ENCODE data around the gene ZDHHC6. TPM values are rescaled to one million over a fixed set of nuclear protein-coding genes. Genes with fewer than 3 reads are reported as not detected.

The ZDHHC6 gene
- total RNA-seq, 2 experiments from 2014 or later = 36.6 to 37.6 TPM

GRCh38 chr10:112426111-112426510 is 20.6 kb downstream of the ZDHHC6 start:
- ChIA-PET CTCF (interaction anchor here (1.1 to 1.4 kb wide), 3 partner anchors 9 to 46 kb away, joined by 4 to 9 read pairs (median 5); no protein-coding TSS in a partner anchor), POLR2A (interaction anchor here (1.6 kb wide), 1 partner anchor 18 kb away, joined by 4 read pairs; no protein-coding TSS in a partner anchor)
- H3K27me3 Mint-ChIP-seq = no peaks in the 10 kb centered on the region
- H3K4me3 Mint-ChIP-seq = no peak overlapping the region
- H3K9me3 Mint-ChIP-seq = no peaks in the 10 kb centered on the region
- intact Hi-C loops (cut with micrococcal nuclease) = no loop called here
- DNase-seq = no peak
- ATAC-seq = no peak
- H3K4me1 Mint-ChIP-seq (ENCODE audit: low read depth) = no peaks in the 10 kb centered on the region
- peaks cover 39% of the 10 kb centered on the region for H3K36me3 Mint-ChIP-seq (ENCODE audit: low read depth)
- no peak for TF ChIP-seq CTCF (IDR thresholded peaks at IDR 0.05)
- peak overlapping the region; percentile 7 for H3K27ac Mint-ChIP-seq

GRCh38 chr10:112424651-112425050 is 22.1 kb downstream of the ZDHHC6 start:
- ChIA-PET CTCF (interaction anchor here (1.1 to 1.5 kb wide), 3 partner anchors 9 to 20 kb away, joined by 3 to 4 read pairs (median 3); no protein-coding TSS in a partner anchor), POLR2A (no interaction called here)
- peak overlapping the region; percentile 48 for H3K27ac Mint-ChIP-seq
- H3K9me3 Mint-ChIP-seq = no peaks in the 10 kb centered on the region
- no peaks in the 10 kb centered on the region for H3K4me1 Mint-ChIP-seq (ENCODE audit: low read depth)
- intact Hi-C loops (cut with micrococcal nuclease) = no loop called here
- TF ChIP-seq CTCF (IDR thresholded peaks at IDR 0.05) = no peak
- H3K27me3 Mint-ChIP-seq = no peaks in the 10 kb centered on the region
- no peak for DNase-seq
- no peak for ATAC-seq
- peaks cover 41% of the 10 kb centered on the region for H3K36me3 Mint-ChIP-seq (ENCODE audit: low read depth)
- no peak overlapping the region for H3K4me3 Mint-ChIP-seq

GRCh38 chr10:112421731-112422130 is 25.0 kb downstream of the ZDHHC6 start:
- no peak overlapping the region for H3K4me3 Mint-ChIP-seq
- POLR2A ChIA-PET = no interaction called here
- CTCF ChIA-PET = interaction anchor here (1.3 to 1.8 kb wide), 3 partner anchors 13 to 50 kb away, joined by 3 to 5 read pairs (median 4); no protein-coding TSS in a partner anchor
- intact Hi-C loops (cut with micrococcal nuclease) = no loop called here
- H3K27ac Mint-ChIP-seq = no peak overlapping the region
- TF ChIP-seq CTCF (IDR thresholded peaks at IDR 0.05) = no peak
- no peaks in the 10 kb centered on the region for H3K9me3 Mint-ChIP-seq
- no peaks in the 10 kb centered on the region for H3K4me1 Mint-ChIP-seq (ENCODE audit: low read depth)
- ATAC-seq (no peak), DNase-seq (no peak)
- peaks cover 39% of the 10 kb centered on the region for H3K36me3 Mint-ChIP-seq (ENCODE audit: low read depth)
- H3K27me3 Mint-ChIP-seq = no peaks in the 10 kb centered on the region

- peaks cover 1% of the 10 kb centered on the region for H3K4me1 Mint-ChIP-seq (ENCODE audit: low read depth)
- H3K27ac Mint-ChIP-seq = no peak overlapping the region
- ChIA-PET POLR2A (no interaction called here), CTCF (no interaction called here)
- TF ChIP-seq CTCF (IDR thresholded peaks at IDR 0.05) = no peak
- H3K9me3 Mint-ChIP-seq = no peaks in the 10 kb centered on the region
- ATAC-seq = no peak
- H3K4me3 Mint-ChIP-seq = no peak overlapping the region
- intact Hi-C loops (cut with micrococcal nuclease) = no loop called here
- no peak for DNase-seq
- H3K36me3 Mint-ChIP-seq (ENCODE audit: low read depth) = peaks cover 52% of the 10 kb centered on the region
- H3K27me3 Mint-ChIP-seq = no peaks in the 10 kb centered on the region
These were observed 34.0 kb downstream of the ZDHHC6 start for GRCh38 chr10:112412696-112413095.

- peaks cover 1% of the 10 kb centered on the region for H3K9me3 Mint-ChIP-seq
- ChIA-PET CTCF (interaction anchor here (0.8 to 2.0 kb wide), 3 partner anchors 8 to 62 kb away, joined by 3 to 6 read pairs (median 3); no protein-coding TSS in a partner anchor), POLR2A (interaction anchor here (0.6 kb wide), 1 partner anchor 13 kb away, joined by 3 read pairs; no protein-coding TSS in a partner anchor)
- H3K36me3 Mint-ChIP-seq (ENCODE audit: low read depth) = peaks cover 57% of the 10 kb centered on the region
- H3K27me3 Mint-ChIP-seq = no peaks in the 10 kb centered on the region
- DNase-seq (no peak), ATAC-seq (no peak)
- intact Hi-C loops (cut with micrococcal nuclease) = no loop called here
- TF ChIP-seq CTCF (IDR thresholded peaks at IDR 0.05) = no peak
- no peak overlapping the region for H3K4me3 Mint-ChIP-seq
- no peak overlapping the region for H3K27ac Mint-ChIP-seq
- peaks cover 8% of the 10 kb centered on the region for H3K4me1 Mint-ChIP-seq (ENCODE audit: low read depth)
These were observed 37.0 kb downstream of the ZDHHC6 start for GRCh38 chr10:112409755-112410154.

Measured in activated CD8-positive, alpha-beta T cell treated with anti-CD3 and anti-CD28 coated beads for 36 hours (primary cell).